Endothelial cell of umbilical vein (primary cell): ENCODE results near the gene NGF. TPM values are rescaled to one million over a fixed set of nuclear protein-coding genes. Genes with fewer than 3 reads are reported as not detected.

Experiments
- BruUV-seq: library from RNA; stranded (reverse); fragments of 400-500 nt; replicated peaks from 2 replicates; lab custom pipeline; 2021; lab: Mats Ljungman, UMichigan
- CTCF ChIA-PET: fragments of 300-600, 350-600 bp; sonication (Branson Sonifier 250); formaldehyde crosslinking; loops from one replicate; lab custom pipeline; 2021; ENCODE audit warnings: antibody characterized with exemption, inconsistent platforms; lab: Charles Lee
- POLR2A ChIA-PET: fragments of 300-600, 350-600 bp; sonication (Branson Sonifier 250); formaldehyde crosslinking; loops from one replicate; lab custom pipeline; 2021; ENCODE audit warnings: antibody characterized with exemption, inconsistent platforms; lab: Charles Lee
- DNase-seq: peaks from one replicate; pipeline ENCODE4 v3.0.0-alpha.2; 2011; ENCODE audit warnings: low read depth, low spot score
- FAIRE-seq: peaks from 2 replicates; lab custom pipeline; 2011; peaks lifted over from hg19 to GRCh38; lab: Jason Lieb, UNC
- H2AFZ ChIP-seq: 2 replicates; pipeline ENCODE4 v1.6.0; 2012; ENCODE audit warnings: low read depth, low read length, control low read depth, inconsistent platforms
- H3K27ac ChIP-seq: 2 replicates; pipeline ENCODE4 v1.5.1; 2011; ENCODE audit warnings: low read depth, mild to moderate bottlenecking, control low read depth, low read length, moderate library complexity; ENCODE audit not compliant: insufficient read depth
- H3K27me3 ChIP-seq, 2 experiments: 2 replicates each; pipeline versions ENCODE4 v1.6.0 to v1.6.1; 2011; ENCODE audit warnings: low read length in 2 of 2, mixed read lengths in 1 of 2; ENCODE audit not compliant: control insufficient read depth in 2 of 2, insufficient read depth in 2 of 2
- H3K36me3 ChIP-seq, 2 experiments: 2 replicates in 1 of 2; 3 replicates in 1 of 2; pipeline ENCODE4 v1.5.1; 2011; ENCODE audit warnings: low read length in 2 of 2, mild to moderate bottlenecking in 1 of 2, moderate library complexity in 1 of 2; ENCODE audit not compliant: control insufficient read depth in 2 of 2, insufficient read depth in 2 of 2; ENCODE audit errors: extremely low read depth in 1 of 2
- H3K4me1 ChIP-seq: 3 replicates; pipeline ENCODE4 v1.5.1; 2011; ENCODE audit warnings: mild to moderate bottlenecking, low read length; ENCODE audit not compliant: control insufficient read depth, insufficient read depth; ENCODE audit errors: extremely low read depth
- H3K4me2 ChIP-seq: 2 replicates; pipeline ENCODE4 v1.6.1; 2011; ENCODE audit warnings: low read length, control low read depth, mixed read lengths; ENCODE audit not compliant: insufficient read depth
- H3K4me3 ChIP-seq, 3 experiments: fragments of 200-600 bp in 1 of 3; sonication (generic), shearing (Covaris generic) in 1 of 3; replicated peaks in 1 of 3; 2 replicates each; pipeline ENCODE4 v1.5.1; 2011 to 2016; ENCODE audit warnings: control low read depth in 3 of 3, low read length in 3 of 3, mild to moderate bottlenecking in 2 of 3, inconsistent platforms in 1 of 3, low read depth in 1 of 3, moderate library complexity in 1 of 3; ENCODE audit not compliant: insufficient read depth in 1 of 3
- H3K79me2 ChIP-seq: 2 replicates; pipeline ENCODE4 v1.6.0; 2012; ENCODE audit warnings: low read length, inconsistent platforms; ENCODE audit not compliant: control insufficient read depth, insufficient read depth
- H3K9ac ChIP-seq: replicated peaks from 2 replicates; pipeline ENCODE3; 2011; ENCODE audit warnings: low read length, control low read depth; ENCODE audit not compliant: insufficient read depth; ENCODE audit errors: extremely low read depth
- H3K9me1 ChIP-seq: replicated peaks from 3 replicates; pipeline ENCODE4 v1.6.0; 2011; ENCODE audit warnings: mild to moderate bottlenecking, low read length; ENCODE audit not compliant: control insufficient read depth, insufficient read depth; ENCODE audit errors: extremely low read depth
- H3K9me3 ChIP-seq: replicated peaks from 2 replicates; pipeline ENCODE4 v1.5.1; 2012; ENCODE audit warnings: low read length, inconsistent platforms; ENCODE audit not compliant: control insufficient read depth, insufficient read depth
- H4K20me1 ChIP-seq: replicated peaks from 2 replicates; pipeline ENCODE3; 2011; ENCODE audit warnings: mild to moderate bottlenecking, low read length; ENCODE audit not compliant: control insufficient read depth, insufficient read depth; ENCODE audit errors: extremely low read depth
- CTCF ChIP-seq, 2 donors: IDR thresholded peaks; 1 replicate in 1 of 2; 2 replicates in 1 of 2; pipeline ENCODE4 v1.5.1; 2011; ENCODE audit warnings: low read length in 2 of 2, mild to moderate bottlenecking in 2 of 2, moderate library complexity in 2 of 2, control low read depth in 1 of 2, inconsistent platforms in 1 of 2, low read depth in 1 of 2; ENCODE audit not compliant: insufficient read depth in 1 of 2; ENCODE audit errors: extremely low read depth in 1 of 2
- EZH2 ChIP-seq: IDR thresholded peaks from 2 replicates; pipeline ENCODE4 v1.6.1; 2012; ENCODE audit warnings: borderline replicate concordance, low read depth, mild to moderate bottlenecking, moderate library complexity, low read length, inconsistent platforms; ENCODE audit not compliant: severe bottlenecking
- FOS ChIP-seq: IDR thresholded peaks from 2 replicates; pipeline ENCODE4 v1.6.1; 2011; ENCODE audit warnings: mild to moderate bottlenecking, low read length, moderate library complexity, borderline replicate concordance; ENCODE audit not compliant: insufficient read depth
- GATA2 ChIP-seq: IDR thresholded peaks from 2 replicates; pipeline ENCODE4 v1.7.0; 2011; ENCODE audit warnings: low read depth, mild to moderate bottlenecking, moderate library complexity, mixed read lengths, low read length; ENCODE audit not compliant: insufficient read length, insufficient read depth
- JUN ChIP-seq: IDR thresholded peaks from 2 replicates; pipeline ENCODE4 v1.6.1; 2011; ENCODE audit warnings: borderline replicate concordance, low read depth; ENCODE audit not compliant: insufficient read length, insufficient read depth
- MYC ChIP-seq: IDR thresholded peaks from one replicate; pipeline ENCODE4 v1.6.1; 2011; ENCODE audit warnings: mild to moderate bottlenecking, low read depth, low read length
- POLR2A ChIP-seq: IDR thresholded peaks from 2 replicates; pipeline ENCODE4 v1.6.1; 2012; ENCODE audit warnings: low read depth, mild to moderate bottlenecking, control low read depth, low read length
- POLR2AphosphoS5 ChIP-seq: IDR thresholded peaks from 2 replicates; pipeline ENCODE4 v1.6.1; 2012; ENCODE audit warnings: low read depth, mild to moderate bottlenecking, control low read depth, low read length, moderate library complexity; ENCODE audit not compliant: insufficient read depth
- dilution Hi-C: fragments of 300-500 bp; cut with MboI; formaldehyde crosslinking; loops from one replicate; pipeline ENCODE4 v1.15.0; 2019; ENCODE audit warnings: low sequenced_read_pairs; ENCODE audit not compliant: extremely low pct_ligation_motif_present
- intact Hi-C: fragments of 100-400 bp; cut with micrococcal nuclease; formaldehyde crosslinking; loops from one replicate; pipeline ENCODE4 v1.10.0; 2022
- polyA plus RNA-seq, 4 experiments: library from polyadenylated mRNA; depleted of rRNA in 3 of 4; stranded (reverse) in 3 of 4; unstranded in 1 of 4; fragments of >200 nt; gene quantifications; 2 replicates each; pipeline versions ENCODE4 v1.2.1 to v1.2.3, GENCODE V29; 2011 to 2012; ENCODE audit warnings: missing spikeins in 1 of 4
- total RNA-seq: library from RNA; stranded (reverse); gene quantifications from 2 replicates; pipeline ENCODE4 v1.2.3, GENCODE V29; 2021
- TF ChIP-seq, protein P1 (sequence below): IDR thresholded peaks from 2 replicates; pipeline ENCODE4 v1.6.1; 2011; ENCODE audit not compliant: insufficient read depth, insufficient read length

NGF gene
- total and polyA plus RNA-seq, 2 donors (not counting 3 experiments of a cell fraction or from before 2014, with no cell fraction given) = not detected

DNA sequence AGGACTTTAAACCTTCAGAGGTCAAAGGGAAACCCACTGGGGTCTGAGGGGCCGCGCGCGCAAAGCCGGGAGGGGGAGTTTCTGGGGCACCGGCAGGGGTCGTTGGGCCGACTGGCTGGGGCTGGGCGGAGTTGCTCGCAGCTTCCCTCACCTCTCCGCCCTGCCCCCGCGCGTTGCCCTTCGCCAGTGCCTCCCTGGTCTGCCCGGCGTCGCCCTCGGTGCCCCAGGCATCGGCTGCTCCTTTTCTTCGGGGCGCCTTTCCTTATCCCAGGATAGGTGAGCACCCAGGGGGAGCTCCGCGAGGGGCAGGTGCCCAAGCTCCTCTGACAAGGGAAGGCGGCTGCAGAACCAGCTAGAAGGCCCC is 390 bp upstream of the NGF start:
- DNase-seq (no peak), FAIRE-seq (no peak)
- POLR2A ChIA-PET = no interaction called here
- H3K4me2 ChIP-seq = no peak overlapping the region
- CTCF ChIA-PET = interaction anchor here (0.7 kb wide), 1 partner anchor 199 kb away, joined by 3 read pairs; no protein-coding TSS in a partner anchor
- H3K9me3 ChIP-seq = no peaks in the 10 kb centered on the region
- no peak overlapping the region for H3K9ac ChIP-seq
- intact Hi-C loops = no loop called here
- H3K27ac ChIP-seq = no peak overlapping the region
- no peaks in the 10 kb centered on the region for H3K4me1 ChIP-seq
- no peaks in the 10 kb centered on the region for H3K9me1 ChIP-seq
- BruUV-seq = no TSS peak
- no peaks in the 10 kb centered on the region for H3K79me2 ChIP-seq
- no peak overlapping the region for H3K4me3 ChIP-seq
- no peak overlapping the region for H2AFZ ChIP-seq
- TF ChIP-seq CTCF (IDR thresholded peaks at IDR 0.05; ENCODE audit: extremely low read depth in 1 of 2, insufficient read depth in 1 of 2, low read depth in 1 of 2, low read length in 2 of 2) = no peak
- no peak for TF ChIP-seq POLR2A
- no peak for TF ChIP-seq JUN
- no peak for TF ChIP-seq MYC
- no peak for TF ChIP-seq EZH2
- no peak for TF ChIP-seq GATA2
- TF ChIP-seq, protein P1, sequence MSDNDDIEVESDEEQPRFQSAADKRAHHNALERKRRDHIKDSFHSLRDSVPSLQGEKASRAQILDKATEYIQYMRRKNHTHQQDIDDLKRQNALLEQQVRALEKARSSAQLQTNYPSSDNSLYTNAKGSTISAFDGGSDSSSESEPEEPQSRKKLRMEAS = no peak
- no peak for TF ChIP-seq FOS
- TF ChIP-seq POLR2AphosphoS5 = no peak
- H3K36me3 ChIP-seq = no peaks in the 10 kb centered on the region
- H3K27me3 ChIP-seq = peaks cover 10 to 26% of the 10 kb centered on the region in 2 experiments
- dilution Hi-C loops = no loop called here
- H4K20me1 ChIP-seq = no peaks in the 10 kb centered on the region
